ENCODE results near the gene ARHGAP21.
"Not testable (repeated sequence)": the region's sequence is repeated elsewhere in the genome, so short reads cannot be mapped to it uniquely, and the experiment has no call there.

The ARHGAP21 gene

GRCh38 chr10:24683554-24683953 is 40.1 kb downstream of the ARHGAP21 start:
- no peak for DNase-seq (ENCODE audit: low spot score)

GRCh38 chr10:24681572-24682088 is 42.1 kb downstream of the ARHGAP21 start:
- no peak for DNase-seq (ENCODE audit: low spot score)

DNA sequence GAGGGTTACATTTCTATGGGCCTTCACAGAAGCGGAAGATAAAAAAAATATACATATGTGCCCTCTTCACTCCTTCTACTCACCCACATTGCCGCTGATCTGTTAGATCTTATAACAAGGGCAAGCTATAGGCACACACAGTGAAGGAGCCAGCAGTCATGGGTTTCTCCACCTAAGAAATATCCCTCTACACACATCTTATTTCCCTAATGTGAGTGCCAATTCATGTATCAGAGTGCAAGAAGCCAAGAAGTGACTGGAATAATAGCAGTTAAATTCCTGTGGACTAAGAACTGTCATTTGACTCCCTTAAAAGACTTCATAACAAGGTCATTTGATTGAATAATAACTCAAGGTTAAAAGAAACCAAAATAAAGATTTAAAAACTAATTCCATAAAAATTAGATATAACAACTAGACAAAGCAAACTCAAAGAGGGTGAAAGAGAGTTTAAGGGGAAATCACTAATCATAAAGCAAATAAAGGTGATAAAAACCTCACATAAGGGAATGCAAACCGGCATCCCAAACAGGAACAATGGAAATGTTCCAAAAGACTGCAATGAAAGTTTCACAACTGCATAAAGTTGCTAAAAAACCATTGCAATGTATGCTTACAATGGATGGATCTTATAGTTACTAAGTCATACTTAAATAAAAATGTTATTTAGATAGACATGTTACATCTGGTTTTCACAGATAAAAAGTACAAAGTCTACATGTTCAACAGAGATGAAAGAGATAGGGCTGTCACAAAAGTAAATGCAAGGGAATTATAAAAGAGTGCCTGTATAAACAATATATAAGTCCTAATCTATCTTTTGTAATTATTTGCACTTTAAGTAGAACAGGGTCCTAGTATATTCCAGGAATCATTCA is 42.8 kb downstream of the ARHGAP21 start:
- no peak for DNase-seq (ENCODE audit: low spot score)

DNA sequence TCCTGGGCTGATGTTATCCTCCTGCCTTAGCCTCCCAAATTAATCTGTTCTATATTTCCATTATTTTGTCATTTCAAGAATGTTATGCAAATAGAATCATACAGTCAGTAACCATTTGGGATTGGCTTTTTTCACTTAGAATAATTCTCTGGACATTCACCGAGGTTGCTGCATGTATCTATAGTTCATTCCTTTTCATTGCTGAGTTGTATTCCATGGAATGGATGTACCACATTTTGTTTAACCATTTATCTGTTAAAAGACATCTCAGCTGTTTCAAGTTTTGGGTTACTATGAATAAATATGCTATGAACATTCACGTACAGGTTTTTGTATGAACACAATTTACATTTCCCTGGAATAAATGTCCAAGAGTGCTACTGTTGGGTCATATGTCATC is 44.9 kb downstream of the ARHGAP21 start:
- DNase-seq (ENCODE audit: low spot score), result no peak

- no peak for DNase-seq (ENCODE audit: low spot score)
Observed at GRCh38 chr10:24674892-24675632, 48.6 kb downstream of the ARHGAP21 start.

DNA sequence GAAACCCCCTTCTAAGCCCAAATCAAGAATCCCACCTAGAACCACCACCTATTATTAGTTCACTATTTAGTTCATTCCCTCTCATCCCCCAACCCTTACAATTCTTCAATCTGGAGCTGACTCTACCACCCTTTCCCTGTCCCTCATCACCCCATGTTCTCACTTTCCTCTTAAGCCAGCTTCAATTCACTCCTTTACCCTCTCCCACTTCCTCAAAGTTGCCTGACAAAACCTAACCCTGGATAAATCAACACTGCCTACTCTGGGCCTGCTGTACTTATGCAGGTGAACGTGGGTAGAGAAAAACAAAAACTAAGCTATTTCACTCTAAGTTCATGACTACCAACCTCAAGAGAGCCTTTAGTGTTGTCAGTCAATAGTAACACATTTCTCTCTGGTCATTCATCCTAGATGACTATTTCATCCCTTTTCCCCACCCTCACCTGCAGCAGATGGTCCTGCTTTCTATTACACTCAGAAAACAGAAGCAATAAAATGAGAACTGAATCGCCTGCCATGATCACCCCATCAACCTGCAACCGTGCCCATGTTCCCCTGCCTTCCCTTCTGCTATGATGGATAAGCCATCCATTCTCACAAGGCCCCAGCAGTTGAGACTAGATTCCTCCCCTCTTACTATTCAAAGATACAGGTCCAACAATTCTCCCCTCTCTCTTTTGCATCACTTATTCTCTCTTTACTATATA is 52.6 kb downstream of the ARHGAP21 start:
- no peak for DNase-seq (ENCODE audit: low spot score)

DNA sequence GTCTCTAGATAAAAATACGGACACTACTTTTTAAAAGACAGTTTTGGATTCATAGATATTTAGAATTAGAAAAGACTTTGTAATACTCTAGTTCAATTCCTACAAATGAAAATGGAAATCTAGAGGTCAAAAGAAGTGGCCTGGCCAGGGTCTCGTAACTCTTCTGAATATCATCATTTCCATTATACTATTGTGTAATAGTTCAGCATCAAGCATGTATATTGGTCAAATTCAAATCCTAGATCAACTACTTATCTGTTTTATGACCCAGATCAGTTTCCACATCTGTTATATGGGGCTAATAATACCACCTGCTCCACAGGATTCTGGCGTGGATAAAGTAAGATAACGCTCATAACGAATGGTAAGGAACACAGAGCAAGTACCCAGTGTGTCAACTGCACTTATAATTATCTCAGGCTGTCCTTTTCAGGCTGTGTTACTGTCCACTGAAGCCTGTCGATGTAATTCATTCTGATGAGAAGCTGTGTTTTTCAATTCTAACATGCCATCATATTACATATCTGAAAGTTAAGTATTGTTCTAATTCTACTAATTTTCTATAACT is 54.3 kb downstream of the ARHGAP21 start:
- DNase-seq (ENCODE audit: low spot score), result no peak

- DNase-seq (ENCODE audit: low spot score), result no peak
Observed at GRCh38 chr10:24668247-24668646, 55.4 kb downstream of the ARHGAP21 start.

DNA sequence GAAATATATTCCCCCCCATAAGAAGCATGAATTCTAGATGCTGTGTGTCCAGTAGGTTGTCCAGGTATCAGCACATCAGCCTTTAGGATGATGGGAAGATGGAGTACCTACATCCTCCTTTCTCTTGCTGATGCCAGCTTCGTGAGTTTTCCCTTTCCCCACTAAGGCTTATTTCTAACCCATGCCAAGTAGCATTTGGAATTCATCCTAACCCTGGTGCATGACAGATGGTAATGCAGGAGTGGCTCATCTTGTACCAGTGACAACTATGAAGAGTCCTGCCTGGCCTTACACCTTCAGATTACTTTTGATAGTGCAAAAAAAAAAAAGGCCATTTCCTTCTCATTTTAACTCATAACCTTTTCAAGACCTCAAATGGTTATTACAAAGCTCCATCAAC is 58.7 kb downstream of the ARHGAP21 start:
- no peak for DNase-seq (ENCODE audit: low spot score)

DNA sequence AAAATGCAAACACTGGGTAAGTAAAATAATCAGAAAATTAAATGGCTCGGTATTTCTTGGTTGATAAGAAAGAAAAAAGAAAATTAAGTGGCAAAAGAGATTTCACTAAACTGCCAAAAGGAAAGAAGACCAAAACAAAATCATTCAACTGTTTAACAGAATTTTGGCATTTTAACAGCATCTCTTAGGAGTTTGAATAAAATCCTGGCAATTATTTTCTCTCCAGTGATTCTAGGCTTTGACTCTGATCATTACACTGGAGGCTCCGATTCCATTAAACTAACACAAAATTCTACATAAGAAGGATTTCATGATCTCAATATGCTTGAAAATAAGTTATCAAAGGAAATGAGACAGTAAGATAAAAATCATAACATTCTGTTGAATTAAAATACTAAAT is 62.3 kb downstream of the ARHGAP21 start:
- DNase-seq (ENCODE audit: low spot score), result no peak

- not testable (repeated sequence) for DNase-seq (ENCODE audit: low spot score)
Observed at GRCh38 chr10:24658319-24658718, 65.4 kb downstream of the ARHGAP21 start.

DNA sequence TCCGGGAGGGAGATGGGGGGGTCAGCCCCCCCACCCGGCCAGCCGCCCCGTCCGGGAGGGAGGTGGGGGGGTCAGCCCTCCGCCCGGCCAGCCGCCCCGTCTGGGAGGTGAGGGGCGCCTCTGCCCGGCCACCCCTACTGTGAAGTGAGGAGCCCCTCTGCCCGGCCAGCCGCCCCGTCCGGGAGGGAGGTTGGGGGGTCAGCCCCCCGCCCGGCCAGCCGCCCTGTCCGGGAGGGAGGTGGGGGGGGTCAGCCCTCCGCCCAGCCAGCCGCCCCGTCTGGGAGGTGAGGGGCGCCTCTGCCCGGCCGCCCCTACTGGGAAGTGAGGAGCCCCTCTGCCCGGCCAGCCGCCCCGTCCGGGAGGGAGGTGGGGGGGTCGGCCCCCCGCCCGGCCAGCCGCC is 67.4 kb downstream of the ARHGAP21 start:
- DNase-seq (ENCODE audit: low spot score), result not testable (repeated sequence)

DNA sequence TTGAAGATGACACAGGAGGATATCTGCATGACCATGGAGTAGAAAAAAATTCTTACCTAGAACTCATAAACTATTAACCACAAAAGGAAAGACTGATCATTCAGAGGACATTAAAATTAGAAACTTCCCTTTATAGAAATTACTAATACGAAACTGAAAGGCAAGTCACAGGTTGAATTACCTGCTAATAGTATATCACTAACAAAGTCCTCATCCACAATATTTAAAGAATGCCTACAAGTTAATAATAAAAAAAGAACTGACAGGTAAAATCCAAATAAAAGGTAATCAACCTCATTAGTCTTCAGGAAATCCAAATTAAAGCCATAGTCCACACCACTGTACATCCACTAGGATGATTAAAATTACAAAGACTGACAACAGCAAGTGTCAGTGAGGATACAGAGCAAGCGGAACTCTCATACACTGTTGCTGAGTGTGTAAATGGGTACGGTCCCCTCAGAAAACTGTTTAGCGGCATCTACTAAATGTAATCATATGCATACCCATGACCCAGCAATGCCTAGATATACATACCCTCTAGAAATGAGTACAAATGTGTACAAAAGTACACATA is 71.2 kb downstream of the ARHGAP21 start:
- DNase-seq (ENCODE audit: low spot score), result no peak

GRCh38 chr10:24651923-24652322 is 71.8 kb downstream of the ARHGAP21 start:
- DNase-seq (ENCODE audit: low spot score), result no peak

GRCh38 chr10:24650669-24651391 is 72.9 kb downstream of the ARHGAP21 start:
- DNase-seq (ENCODE audit: low spot score), result no peak

DNA sequence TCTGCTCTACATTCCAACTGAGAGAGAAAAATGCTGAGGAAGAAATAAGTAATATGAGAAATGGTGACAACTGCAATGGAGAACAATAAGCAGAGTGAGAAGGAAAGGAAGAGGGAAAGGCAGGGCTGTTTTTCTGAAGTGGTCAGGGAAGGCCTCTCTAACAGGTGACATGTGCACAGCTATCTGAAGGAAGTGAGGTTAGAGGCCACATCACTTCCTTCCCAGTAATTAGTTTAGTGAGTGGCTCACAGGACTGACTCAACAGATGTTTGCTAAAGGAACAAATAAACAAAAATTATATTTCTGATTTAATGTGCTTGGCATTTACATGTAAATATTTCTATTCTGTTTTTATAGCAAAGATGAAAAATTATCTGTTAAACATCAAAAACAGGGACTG is 77.9 kb downstream of the ARHGAP21 start:
- DNase-seq (ENCODE audit: low spot score), result peak; percentile 66

GRCh38 chr10:24645022-24645421 is 78.7 kb downstream of the ARHGAP21 start:
- DNase-seq (ENCODE audit: low spot score), result no peak

- DNase-seq (ENCODE audit: low spot score), result no peak
Observed at GRCh38 chr10:24643679-24644209, 79.9 kb downstream of the ARHGAP21 start.

- DNase-seq (ENCODE audit: low spot score), result peak; percentile 93
Observed at GRCh38 chr10:24642921-24643678, 80.6 kb downstream of the ARHGAP21 start.

DNA sequence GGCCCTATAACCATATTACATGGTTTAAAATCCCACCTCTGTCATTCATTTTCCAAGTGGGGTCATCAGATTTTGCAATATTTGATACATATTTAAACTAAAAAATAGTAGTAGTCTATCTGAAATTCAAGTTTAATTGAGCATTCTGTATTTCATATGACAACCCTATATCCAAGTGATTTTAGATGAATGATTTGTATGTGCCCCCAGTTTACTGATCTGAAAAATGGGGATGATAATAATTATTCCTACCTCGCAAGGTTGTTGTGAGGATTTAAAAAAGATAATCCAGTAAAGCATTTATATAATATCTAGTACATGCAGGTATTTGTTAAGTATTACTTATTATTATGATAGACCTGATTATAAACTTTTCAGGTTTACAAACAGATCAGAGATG is 84.6 kb downstream of the ARHGAP21 start:
- DNase-seq (ENCODE audit: low spot score), result no peak

All from RKO (cell line).